Measurements from ENCODE around the gene PLTP.
A peak's percentile ranks its signal among the peaks of the same experiment; 100 is the strongest.

The PLTP gene

DNA sequence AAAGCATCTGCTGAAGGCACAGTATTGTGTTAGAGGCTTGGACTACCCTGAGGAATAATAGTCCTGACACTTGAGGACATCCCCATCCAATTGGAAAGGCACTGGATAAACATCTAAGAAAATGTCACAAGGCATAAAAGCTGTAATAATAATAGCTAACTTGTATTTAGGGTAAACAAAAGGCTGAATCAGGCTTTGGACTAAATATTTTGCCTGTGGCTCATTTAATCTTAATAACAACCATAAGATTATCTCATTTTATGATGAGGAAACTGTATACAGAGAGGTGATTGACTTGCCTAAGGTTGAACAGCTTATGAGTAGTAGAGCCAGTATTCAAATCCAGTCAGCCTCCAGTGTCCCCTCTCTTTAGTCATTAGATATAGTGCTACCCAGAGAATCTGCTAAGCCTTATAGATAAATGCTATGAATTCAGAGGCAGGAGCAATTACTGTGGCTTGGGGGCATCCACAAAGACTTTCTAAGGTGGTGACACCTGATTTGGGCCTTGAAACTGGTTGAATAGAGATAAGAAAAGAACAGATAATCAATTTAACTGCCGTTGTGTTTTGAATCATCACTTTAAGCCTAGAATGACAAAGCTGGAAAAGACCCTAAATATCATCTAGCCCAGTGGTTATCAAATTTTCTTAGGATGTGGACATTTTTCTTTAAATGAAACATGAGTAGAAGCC is 38.4 kb downstream of the PLTP start:
- DNase-seq (ENCODE audit: low read depth) = no peak
- no peak overlapping the region for H3K4me3 ChIP-seq (ENCODE audit: low read length)
- TF ChIP-seq, protein P1, sequence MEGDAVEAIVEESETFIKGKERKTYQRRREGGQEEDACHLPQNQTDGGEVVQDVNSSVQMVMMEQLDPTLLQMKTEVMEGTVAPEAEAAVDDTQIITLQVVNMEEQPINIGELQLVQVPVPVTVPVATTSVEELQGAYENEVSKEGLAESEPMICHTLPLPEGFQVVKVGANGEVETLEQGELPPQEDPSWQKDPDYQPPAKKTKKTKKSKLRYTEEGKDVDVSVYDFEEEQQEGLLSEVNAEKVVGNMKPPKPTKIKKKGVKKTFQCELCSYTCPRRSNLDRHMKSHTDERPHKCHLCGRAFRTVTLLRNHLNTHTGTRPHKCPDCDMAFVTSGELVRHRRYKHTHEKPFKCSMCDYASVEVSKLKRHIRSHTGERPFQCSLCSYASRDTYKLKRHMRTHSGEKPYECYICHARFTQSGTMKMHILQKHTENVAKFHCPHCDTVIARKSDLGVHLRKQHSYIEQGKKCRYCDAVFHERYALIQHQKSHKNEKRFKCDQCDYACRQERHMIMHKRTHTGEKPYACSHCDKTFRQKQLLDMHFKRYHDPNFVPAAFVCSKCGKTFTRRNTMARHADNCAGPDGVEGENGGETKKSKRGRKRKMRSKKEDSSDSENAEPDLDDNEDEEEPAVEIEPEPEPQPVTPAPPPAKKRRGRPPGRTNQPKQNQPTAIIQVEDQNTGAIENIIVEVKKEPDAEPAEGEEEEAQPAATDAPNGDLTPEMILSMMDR (conservative IDR thresholded peaks at IDR 0.05; ENCODE audit: low read length) = no peak

DNA sequence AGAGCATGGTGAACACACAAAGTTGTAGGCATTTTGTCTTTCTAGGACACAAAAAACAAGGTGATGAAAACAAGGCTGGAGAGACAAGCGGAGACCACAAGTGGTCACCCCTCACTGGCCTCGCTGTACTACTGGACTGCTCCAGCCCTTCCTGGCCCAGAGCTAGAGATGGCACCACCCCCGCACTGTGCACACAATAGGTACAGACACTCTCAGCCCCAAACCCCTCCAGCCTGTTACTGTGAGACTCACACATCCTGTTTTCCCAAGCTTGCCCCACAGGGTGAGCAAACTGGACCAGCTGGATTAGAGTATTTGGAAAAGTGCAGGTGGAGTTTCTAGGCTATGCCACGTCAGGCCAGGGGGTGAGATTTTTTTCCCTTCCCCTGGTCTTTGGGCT is 39.3 kb downstream of the PLTP start:
- no peak for DNase-seq (ENCODE audit: low read depth)
- H3K4me3 ChIP-seq (ENCODE audit: low read length) = no peak overlapping the region
- TF ChIP-seq, protein P1 (conservative IDR thresholded peaks at IDR 0.05; ENCODE audit: low read length) = no peak

DNA sequence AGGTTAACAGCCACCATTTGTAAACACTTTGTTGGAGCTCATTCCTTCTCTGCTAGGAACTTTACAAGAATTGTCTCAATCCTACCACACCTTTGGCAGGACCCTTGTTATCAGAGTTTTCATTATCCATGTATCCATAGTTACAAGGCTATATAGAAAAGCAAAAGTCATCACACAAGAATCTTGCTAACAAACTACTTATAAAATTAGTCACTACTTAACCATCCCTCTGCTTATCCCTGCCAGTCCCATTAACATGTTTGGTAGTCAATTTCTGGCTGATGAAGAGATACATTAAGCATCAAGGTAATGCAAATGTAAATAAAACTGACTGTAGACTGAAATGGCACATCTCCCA is 44.2 kb downstream of the PLTP start:
- DNase-seq (ENCODE audit: low read depth) = peak; percentile 72
- TF ChIP-seq, protein P1 (conservative IDR thresholded peaks at IDR 0.05; ENCODE audit: low read length) = no peak
- no peak overlapping the region for H3K4me3 ChIP-seq (ENCODE audit: low read length)

DNA sequence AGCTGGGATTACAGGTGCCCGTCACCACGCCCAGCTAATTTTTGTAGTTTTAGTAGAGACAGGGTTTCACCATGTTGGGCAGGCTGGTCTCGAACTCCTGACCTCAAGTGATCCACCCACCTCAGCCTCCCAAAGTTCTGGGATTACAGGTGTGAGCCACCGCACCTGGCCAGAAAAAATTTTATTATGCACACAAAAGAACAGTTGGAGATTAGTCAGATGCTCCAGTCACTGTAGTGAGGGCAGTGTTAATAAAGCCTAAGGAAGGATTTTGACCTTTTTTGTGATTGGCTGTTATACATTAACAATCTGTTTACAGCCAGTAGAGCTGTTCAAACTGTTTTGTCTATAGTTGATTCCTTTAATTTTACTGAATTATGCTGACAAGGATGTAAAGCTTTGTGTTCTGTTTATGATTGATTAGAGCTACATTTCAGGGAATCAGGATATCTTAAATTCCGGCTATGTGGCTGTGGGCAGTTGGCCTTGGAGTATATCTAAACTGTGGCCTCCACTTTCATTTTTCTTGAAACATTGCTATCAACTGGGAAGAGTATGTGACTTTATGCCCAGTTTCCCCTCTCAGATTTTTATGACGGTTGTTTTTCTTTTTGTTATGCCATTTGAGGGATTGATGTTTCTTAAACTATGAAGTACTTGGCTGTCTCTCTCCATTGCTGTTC is 44.7 kb downstream of the PLTP start:
- TF ChIP-seq, protein P1 (conservative IDR thresholded peaks at IDR 0.05; ENCODE audit: low read length) = no peak
- DNase-seq (ENCODE audit: low read depth) = no peak
- no peak overlapping the region for H3K4me3 ChIP-seq (ENCODE audit: low read length)

DNA sequence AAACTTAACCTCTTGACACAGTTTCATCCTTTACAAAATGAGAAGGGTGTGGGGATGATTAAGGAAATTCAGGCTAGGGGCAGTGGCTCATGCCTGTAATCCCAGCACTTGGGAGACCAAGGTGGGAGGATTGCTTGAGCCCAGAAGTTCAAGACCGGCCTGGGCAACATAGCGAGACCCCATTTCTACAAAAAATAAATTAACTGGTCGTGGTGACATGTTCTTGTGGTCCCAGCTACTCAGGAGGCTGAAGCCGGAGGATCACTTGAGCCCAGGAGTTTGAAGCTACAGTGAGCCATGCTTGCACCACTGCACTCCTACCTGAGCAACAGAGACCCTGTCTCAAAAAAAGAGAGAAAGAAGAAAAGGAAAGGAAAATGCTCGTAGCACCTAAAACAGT is 45.5 kb downstream of the PLTP start:
- H3K4me3 ChIP-seq (ENCODE audit: low read length) = no peak overlapping the region
- no peak for DNase-seq (ENCODE audit: low read depth)
- TF ChIP-seq, protein P1 (conservative IDR thresholded peaks at IDR 0.05; ENCODE audit: low read length) = no peak

DNA sequence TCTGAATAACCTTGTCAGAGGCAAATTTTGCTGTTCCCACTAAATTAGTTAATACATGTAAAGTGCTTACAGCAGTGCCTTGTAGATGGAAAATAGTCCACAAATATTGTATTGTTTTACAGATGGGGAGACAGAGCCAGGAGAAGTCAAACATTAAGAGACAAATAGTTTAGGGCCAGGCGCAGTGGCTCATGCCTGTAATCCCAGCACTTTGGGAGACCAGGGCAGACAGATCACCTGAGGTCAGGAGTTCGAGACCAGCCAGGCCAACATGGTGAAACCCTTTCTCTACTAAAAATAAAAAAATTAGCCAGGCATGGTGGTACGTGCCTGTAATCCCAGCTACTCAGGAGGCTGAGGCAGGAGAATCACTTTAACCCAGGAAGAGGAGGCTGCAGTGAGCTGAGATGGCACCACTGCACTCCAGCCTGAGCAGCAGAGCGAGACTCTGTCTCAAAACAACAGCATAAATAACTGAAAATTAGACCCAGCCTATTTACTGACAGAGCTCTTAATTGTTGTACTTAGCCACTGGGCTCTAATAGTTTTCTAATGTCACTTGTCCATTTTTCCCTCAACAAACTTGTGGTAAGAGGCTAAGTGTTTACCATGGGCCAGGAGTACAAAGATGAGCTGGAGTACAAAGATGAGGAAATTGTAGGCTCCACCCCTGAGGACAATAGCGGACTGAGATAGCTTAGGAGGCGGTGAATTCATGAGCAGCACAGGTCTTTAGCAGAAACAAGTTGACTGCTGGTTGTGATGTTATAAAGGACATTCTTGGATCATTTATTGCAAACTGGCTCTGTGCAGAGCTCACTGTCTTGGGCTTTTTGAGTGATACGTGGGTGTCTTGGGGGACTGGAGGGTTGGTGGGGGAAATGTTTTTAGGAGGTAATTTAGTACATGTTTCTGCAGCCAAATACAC is 48.1 kb downstream of the PLTP start:
- TF ChIP-seq, protein P1 (conservative IDR thresholded peaks at IDR 0.05; ENCODE audit: low read length) = no peak
- no peak overlapping the region for H3K4me3 ChIP-seq (ENCODE audit: low read length)
- no peak for DNase-seq (ENCODE audit: low read depth)

Data from AG10803 (cell line).